Lower leg skin (tissue), 4 donors: ENCODE results near the gene CEP128. TPM values are rescaled to one million over a fixed set of nuclear protein-coding genes. Genes with fewer than 3 reads are reported as not detected.

ENCODE experiments used
- DNase-seq, 2 donors: peaks; one replicate each; pipeline ENCODE4 v3.0.0-alpha.2; 2019; ENCODE audit warnings: low spot score in 2 of 2
- H3K4me3 ChIP-seq: fragments of 200-600 bp; sonication (generic); 2 replicates; pipeline ENCODE4 v1.5.1; 2017; ENCODE audit warnings: mild to moderate bottlenecking, low read depth; ENCODE audit not compliant: poor library complexity, severe bottlenecking
- POLR2A ChIP-seq, 2 donors: fragments of 450-650 bp; IDR thresholded peaks; one replicate each; pipeline ENCODE4 v1.6.1; 2016 to 2017; ENCODE audit warnings: antibody characterized with exemption in 2 of 2, mild to moderate bottlenecking in 1 of 2, moderate library complexity in 1 of 2
- whole genome bisulfite sequencing, 2 donors: methylation state at CpG; one replicate each; pipeline ENCODE4 v1.1.5; 2018; 5-methylcytosine and 5-hydroxymethylcytosine counted together
- intact Hi-C: fragments of 100-400 bp; cut with DNase I; formaldehyde crosslinking; loops from one replicate; pipeline ENCODE4 v1.15.0; 2023; ENCODE audit warnings: low total_unique reads
- total RNA-seq, 4 donors: library from RNA; depleted of rRNA; stranded (reverse); fragments of >200 nt; gene quantifications; one replicate each; pipeline ENCODE4 v1.1.0, GENCODE V29; 2016
- TF ChIP-seq, protein P1 (sequence below), 3 donors: fragments of 450-650 bp; IDR thresholded peaks; one replicate each; pipeline ENCODE4 v1.5.1; 2016; ENCODE audit warnings: antibody characterized with exemption in 3 of 3, mild to moderate bottlenecking in 3 of 3, moderate library complexity in 2 of 3

The CEP128 gene
- 10 to 100 TPM in 1 of 4 donors, 1 to 10 TPM in 3; 5.9 to 10.5 (median 9.0) TPM for total RNA-seq

DNA sequence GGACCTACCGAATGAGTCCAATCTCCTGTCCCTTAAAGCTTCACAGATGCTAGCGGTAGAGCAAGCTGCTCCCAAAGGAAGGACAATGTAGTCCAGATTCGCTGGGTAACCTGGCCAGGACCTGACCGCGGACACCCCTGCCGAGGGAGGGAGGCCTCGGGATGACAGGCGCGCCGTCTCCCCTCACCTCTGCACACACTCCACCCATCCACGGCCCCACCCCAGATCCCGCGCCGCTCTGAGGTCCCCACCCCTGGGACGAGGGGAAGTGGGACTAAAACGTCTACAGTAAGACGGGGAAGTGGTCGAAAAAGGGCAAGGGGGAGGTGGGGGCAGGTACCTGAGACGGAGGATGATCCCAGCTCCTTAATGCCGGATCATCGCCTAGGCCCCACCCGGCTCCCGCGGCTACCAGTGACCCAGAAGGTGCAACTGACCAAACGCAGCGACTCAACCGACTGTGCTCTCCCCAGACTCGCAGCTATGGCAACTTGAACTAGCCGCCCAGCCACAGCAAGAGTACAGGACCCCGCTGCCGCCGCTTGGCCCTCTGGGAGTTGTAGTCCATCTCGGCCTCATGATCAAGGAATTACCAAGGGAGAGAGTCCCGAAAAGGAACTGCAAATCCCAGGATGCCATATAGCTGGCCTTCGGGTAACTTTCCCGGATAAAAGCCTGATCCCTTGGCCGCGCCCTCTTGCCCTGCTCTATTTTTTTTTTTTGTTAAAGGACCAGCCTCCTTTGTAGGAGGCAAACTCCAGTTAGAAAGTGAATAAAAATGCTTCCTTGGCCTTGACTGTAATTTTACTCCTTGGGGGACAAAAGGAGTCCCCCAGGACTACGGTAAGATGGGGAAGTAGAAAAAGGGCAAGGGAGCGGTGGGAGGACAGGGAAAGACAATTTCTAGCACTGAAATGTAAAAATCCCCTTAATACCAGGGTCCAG lies at the start of gene CEP128:
CEP128 (minus strand) TSS at position 498 of the 945 bp plus-strand sequence.
- peak within 1 kb of the TSS; percentile 67 for H3K4me3 ChIP-seq
- intact Hi-C loops = no loop called here
- TF ChIP-seq, protein P1, sequence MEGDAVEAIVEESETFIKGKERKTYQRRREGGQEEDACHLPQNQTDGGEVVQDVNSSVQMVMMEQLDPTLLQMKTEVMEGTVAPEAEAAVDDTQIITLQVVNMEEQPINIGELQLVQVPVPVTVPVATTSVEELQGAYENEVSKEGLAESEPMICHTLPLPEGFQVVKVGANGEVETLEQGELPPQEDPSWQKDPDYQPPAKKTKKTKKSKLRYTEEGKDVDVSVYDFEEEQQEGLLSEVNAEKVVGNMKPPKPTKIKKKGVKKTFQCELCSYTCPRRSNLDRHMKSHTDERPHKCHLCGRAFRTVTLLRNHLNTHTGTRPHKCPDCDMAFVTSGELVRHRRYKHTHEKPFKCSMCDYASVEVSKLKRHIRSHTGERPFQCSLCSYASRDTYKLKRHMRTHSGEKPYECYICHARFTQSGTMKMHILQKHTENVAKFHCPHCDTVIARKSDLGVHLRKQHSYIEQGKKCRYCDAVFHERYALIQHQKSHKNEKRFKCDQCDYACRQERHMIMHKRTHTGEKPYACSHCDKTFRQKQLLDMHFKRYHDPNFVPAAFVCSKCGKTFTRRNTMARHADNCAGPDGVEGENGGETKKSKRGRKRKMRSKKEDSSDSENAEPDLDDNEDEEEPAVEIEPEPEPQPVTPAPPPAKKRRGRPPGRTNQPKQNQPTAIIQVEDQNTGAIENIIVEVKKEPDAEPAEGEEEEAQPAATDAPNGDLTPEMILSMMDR (IDR thresholded peaks at IDR 0.05) = no peak
- TF ChIP-seq POLR2A (IDR thresholded peaks at IDR 0.05) = no peak
- DNase-seq = peak; percentile 96 to 99
- whole genome bisulfite sequencing, 2 donors = 1% methylated on average over 40 of the region's 40 CpGs

DNA sequence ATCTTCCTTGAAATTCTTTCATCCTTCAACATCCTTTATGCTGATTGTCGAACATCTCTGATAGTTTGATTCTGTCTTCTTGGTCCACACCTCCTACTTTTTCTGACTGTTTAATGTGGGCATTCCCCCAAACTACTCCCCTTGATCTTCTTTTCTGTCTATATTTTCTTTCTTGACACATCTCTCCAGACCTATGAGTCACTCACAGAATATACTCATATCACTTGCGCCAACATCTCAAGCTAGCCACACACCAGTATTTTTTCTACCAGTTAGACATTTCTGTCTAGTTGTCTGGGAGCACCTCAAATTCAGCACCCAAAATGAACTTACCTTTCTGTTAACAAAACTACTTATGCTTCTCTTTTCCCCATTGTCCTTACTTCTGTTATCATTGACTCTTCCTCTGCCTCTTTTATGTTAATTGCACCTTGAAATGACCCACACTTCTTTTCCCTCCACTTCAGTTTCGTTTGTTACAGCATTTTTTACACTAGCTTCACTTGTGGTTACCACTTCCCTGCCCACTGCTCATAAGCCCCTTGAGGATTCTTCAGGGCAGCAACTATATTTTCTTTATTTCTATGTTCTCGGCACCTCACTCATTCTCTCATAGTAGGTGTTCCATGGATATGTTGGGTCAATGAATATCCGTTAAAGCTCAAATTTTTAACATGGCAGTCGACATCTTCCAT lies 47.3 kb upstream of the CEP128 start:
- WGBS, 2 donors = 81 to 82% methylated on average over 6 of the region's 6 CpGs
- TF ChIP-seq POLR2A (IDR thresholded peaks at IDR 0.05) = no peak
- TF ChIP-seq, protein P1 (IDR thresholded peaks at IDR 0.05) = no peak
- H3K4me3 ChIP-seq = no peak overlapping the region
- intact Hi-C loops = no loop called here
- DNase-seq = no peak

DNA sequence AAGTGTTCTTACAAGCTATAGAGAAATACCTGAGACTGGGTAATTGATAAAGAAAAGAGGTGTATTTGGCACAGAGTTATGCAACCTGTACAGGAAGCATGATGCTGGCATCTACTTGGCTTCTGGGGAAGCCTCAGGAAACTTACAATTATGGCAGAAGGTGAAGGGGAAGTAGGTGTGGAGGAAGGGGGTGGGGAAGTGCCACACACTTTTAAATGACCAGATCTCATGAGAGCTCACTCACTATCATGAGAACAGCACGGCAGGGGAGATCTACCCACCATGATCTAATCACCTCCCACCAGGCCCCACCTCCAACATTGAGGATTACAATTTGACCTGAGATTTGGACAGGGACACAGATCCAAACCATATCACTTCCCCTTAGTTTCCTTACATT lies 46.7 kb upstream of the CEP128 start:
- intact Hi-C loops = no loop called here
- 63 to 64% methylated on average over 1 of the region's 1 CpG for WGBS, 2 donors
- H3K4me3 ChIP-seq = no peak overlapping the region
- no peak for TF ChIP-seq POLR2A (IDR thresholded peaks at IDR 0.05)
- TF ChIP-seq, protein P1 (IDR thresholded peaks at IDR 0.05) = no peak
- no peak for DNase-seq

DNA sequence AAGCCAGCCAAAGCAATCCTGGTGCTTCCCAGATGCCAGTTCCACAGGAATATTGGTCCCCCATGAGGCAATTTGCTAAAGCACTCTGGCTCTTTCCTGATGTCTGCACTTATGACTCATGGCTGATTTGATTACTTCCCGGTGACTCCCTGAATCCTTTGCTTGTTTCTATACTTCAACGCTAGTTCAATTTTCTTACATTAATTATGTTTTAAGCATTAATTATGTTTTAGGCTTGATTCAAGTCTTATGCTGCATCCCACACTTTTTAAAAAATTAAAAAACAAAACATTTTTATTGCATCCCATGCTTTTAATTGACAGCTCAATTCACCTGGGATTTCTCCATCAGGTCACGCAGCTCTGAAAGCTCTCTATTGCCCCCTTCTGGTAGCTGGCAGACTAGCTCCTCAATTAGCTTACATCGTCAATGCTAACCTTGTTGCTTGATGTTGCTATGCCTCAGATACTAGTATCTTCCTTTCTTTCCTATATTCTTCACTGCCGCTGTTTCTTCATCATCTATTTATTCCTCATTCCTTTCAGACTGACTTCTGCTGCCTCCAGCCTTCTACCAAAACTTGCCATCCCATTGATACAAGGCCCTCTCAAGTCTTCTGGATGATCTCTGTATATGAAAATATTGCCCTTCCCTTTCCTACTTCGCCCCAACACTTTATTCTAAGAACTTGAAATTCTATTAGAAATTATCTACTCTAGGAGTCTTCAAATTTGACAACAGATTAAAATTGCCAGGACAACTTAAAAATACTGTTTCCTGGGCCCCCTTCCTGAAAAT lies 45.9 kb upstream of the CEP128 start:
- DNase-seq = peak; percentile 64 to 91
- intact Hi-C loops = no loop called here
- H3K4me3 ChIP-seq = no peak overlapping the region
- 27% methylated on average over 6 of the region's 6 CpGs for WGBS, 2 donors
- TF ChIP-seq POLR2A (IDR thresholded peaks at IDR 0.05) = no peak
- TF ChIP-seq, protein P1 (IDR thresholded peaks at IDR 0.05) = peak in 1 of 3 donors; percentile 67

DNA sequence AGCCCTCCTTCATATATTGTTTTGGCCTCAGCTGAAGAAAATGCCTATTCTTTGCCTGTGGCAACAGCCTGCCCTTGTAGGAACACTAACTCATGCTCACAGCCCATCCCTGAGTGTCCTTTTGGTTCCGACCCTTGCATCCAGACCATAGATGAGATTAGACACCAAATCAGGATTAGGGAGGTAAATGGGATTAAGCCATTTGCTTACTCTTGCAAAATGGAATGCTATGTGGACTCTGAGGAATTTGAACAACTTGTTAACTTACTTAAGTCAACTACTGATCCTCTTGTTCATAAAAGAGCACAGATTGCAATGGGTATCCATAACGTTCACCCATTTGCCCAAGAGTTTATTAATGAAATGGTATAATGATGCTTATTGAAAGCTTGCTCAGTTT lies 41.2 kb upstream of the CEP128 start:
- TF ChIP-seq POLR2A (IDR thresholded peaks at IDR 0.05) = no peak
- DNase-seq = no peak
- intact Hi-C loops = no loop called here
- WGBS, 2 donors = 90 to 92% methylated on average over 2 of the region's 2 CpGs
- no peak overlapping the region for H3K4me3 ChIP-seq
